Upper lobe of right lung (tissue), 1 donor: Measurements from ENCODE around the gene CHRNA5. TPM values are rescaled to one million over a fixed set of nuclear protein-coding genes. Genes with fewer than 3 reads are reported as not detected.

Experiments
- ATAC-seq: fragments of 200-7000 bp; cut with Tn5 transposase; one replicate; pipeline ENCODE4 v1.9.1; 2020; ENCODE audit warnings: mild to moderate bottlenecking, moderate library complexity
- DNase-seq: peaks from one replicate; pipeline ENCODE4 v3.0.0-alpha.2; 2020
- H3K27ac ChIP-seq: fragments of 200-600 bp; one replicate; pipeline ENCODE4 v1.8.0; 2022
- H3K27me3 ChIP-seq: fragments of 200-600 bp; one replicate; pipeline ENCODE4 v1.8.0; 2022; ENCODE audit warnings: mild to moderate bottlenecking
- H3K36me3 ChIP-seq: fragments of 200-600 bp; one replicate; pipeline ENCODE4 v1.8.0; 2022
- H3K4me1 ChIP-seq: fragments of 200-600 bp; one replicate; pipeline ENCODE4 v1.8.0; 2022
- H3K4me3 ChIP-seq: fragments of 200-600 bp; one replicate; pipeline ENCODE4 v1.8.0; 2022; ENCODE audit warnings: mild to moderate bottlenecking
- H3K9me3 ChIP-seq: fragments of 200-600 bp; one replicate; pipeline ENCODE4 v1.8.0; 2022
- CTCF ChIP-seq: fragments of 200-600 bp; IDR thresholded peaks from one replicate; pipeline ENCODE4 v1.8.0; 2022; ENCODE audit warnings: antibody characterized with exemption
- intact Hi-C: fragments of 100-400 bp; cut with DNase I; formaldehyde crosslinking; loops from one replicate; pipeline ENCODE4 v1.11.0; 2022
- total RNA-seq: library from RNA; stranded (reverse); fragmentation: NEBNext Ultra II Directional; extraction: Animal tissue kit (Norgen Biotek cat#: 25700); gene quantifications from one replicate; pipeline ENCODE4 v1.2.1, GENCODE V29; 2021
- donor health status: DM: no; HTN: yes; CAD: no; lungs with severe emphysema.

Gene CHRNA5
- total RNA-seq, 1 donor from 2014 or later, result 1.2 TPM

GRCh38 chr15:78628227-78628626 is 62.9 kb downstream of the CHRNA5 start:
- TF ChIP-seq CTCF, result no peak
- H3K27ac ChIP-seq, result no peak overlapping the region
- no peaks in the 10 kb centered on the region for H3K36me3 ChIP-seq
- intact Hi-C loops, result no loop called here
- DNase-seq, result peak; percentile 22
- H3K4me3 ChIP-seq, result no peak overlapping the region
- no peak for ATAC-seq
- H3K4me1 ChIP-seq, result no peaks in the 10 kb centered on the region
- peaks cover 9% of the 10 kb centered on the region for H3K27me3 ChIP-seq
- H3K9me3 ChIP-seq, result no peaks in the 10 kb centered on the region

DNA sequence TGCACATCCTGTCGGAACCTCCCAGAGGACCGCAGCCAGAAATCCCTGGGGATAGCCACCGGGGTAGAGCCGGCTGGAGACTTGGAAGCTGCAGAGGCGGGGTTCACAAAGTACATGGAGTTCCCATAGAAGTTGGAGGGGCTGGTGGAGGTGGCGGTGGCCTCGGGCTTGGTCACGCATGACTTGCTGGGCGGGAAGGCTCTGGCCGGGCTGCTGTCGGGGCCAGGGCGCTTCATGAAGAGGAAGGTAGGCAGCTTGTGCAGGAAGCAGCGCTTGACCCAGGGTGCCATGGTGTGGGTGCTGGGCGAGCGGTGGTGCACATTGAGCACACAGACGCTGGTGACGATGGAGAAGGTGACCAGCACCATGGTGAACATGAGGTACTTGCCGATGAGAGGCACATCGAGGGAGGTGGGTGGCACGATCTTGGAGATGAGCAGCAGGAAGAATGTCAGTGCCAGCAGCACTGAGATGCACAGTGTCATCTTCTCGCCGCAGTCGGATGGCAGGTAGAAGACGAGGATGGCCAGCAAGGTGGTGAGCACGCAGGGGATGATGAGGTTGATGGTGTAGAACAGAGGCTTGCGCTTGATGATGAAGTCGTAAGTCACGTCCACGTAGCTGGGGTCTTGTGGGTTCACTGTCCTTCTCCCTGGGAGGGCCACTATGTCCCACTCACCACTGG is 63.9 kb downstream of the CHRNA5 start:
- no peak overlapping the region for H3K4me3 ChIP-seq
- DNase-seq, result peak; percentile 54
- no peak overlapping the region for H3K27ac ChIP-seq
- no peaks in the 10 kb centered on the region for H3K36me3 ChIP-seq
- H3K9me3 ChIP-seq, result no peaks in the 10 kb centered on the region
- no peak for ATAC-seq
- H3K4me1 ChIP-seq, result no peaks in the 10 kb centered on the region
- intact Hi-C loops, result no loop called here
- TF ChIP-seq CTCF, result no peak
- H3K27me3 ChIP-seq, result peaks cover under 1% of the 10 kb centered on the region

GRCh38 chr15:78629716-78630065 is 64.4 kb downstream of the CHRNA5 start:
- no peak for TF ChIP-seq CTCF
- DNase-seq (peak; percentile 58), ATAC-seq (no peak)
- Histone ChIP-seq H3K36me3 (no peaks in the 10 kb centered on the region), H3K4me3 (no peak overlapping the region), H3K27ac (no peak overlapping the region), H3K9me3 (no peaks in the 10 kb centered on the region), H3K27me3 (no peaks in the 10 kb centered on the region), H3K4me1 (no peaks in the 10 kb centered on the region)
- intact Hi-C loops, result loop anchor here (10.0 kb wide), 1 partner anchor 75 kb away; no protein-coding TSS in a partner anchor

DNA sequence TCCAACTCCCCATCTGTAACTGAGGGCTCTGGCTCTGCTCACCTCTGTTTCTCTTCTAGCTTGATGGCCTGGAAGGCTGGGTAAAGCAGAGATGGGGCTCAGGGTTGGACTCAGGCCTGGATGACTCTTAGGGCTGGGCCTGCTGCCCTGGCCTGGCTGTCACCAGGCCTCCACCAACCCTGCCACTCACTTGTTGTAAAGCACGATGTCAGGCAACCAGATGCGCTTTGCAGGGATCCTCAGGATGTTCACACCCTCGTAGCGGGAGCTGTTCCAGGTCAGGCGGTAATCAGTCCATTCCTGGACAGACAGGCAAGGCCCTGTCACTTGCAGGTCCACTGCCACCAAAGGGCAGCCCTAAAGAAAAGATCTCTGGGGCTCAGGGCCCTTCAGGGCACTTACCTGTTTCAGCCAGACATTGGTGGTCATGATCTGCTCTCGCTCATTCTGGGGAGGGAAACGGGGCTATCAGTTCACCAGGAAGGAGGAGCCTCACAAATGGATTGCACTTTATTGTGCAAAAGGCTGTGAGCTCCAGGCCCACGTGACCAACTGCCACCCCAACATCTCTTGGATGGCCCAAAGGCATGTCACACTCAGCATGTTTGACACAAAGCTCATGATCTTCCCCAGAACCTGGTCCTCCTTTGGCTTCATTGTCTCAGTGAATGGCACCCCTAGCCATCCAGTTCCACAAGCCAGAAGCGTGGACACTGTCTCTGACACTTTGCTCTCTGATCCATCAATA is 65.7 kb downstream of the CHRNA5 start:
- Histone ChIP-seq H3K4me3 (no peak overlapping the region), H3K4me1 (no peaks in the 10 kb centered on the region), H3K36me3 (no peaks in the 10 kb centered on the region), H3K9me3 (no peaks in the 10 kb centered on the region), H3K27ac (no peak overlapping the region), H3K27me3 (no peaks in the 10 kb centered on the region)
- no peak for TF ChIP-seq CTCF
- ATAC-seq (no peak), DNase-seq (peak; percentile 31)
- intact Hi-C loops, result loop anchor here (10.0 kb wide), 1 partner anchor 74 kb away; no protein-coding TSS in a partner anchor

- no peaks in the 10 kb centered on the region for H3K4me1 ChIP-seq
- intact Hi-C loops, result loop anchor here (10.0 kb wide), 1 partner anchor 71 kb away; no protein-coding TSS in a partner anchor
- H3K27me3 ChIP-seq, result no peaks in the 10 kb centered on the region
- TF ChIP-seq CTCF, result no peak
- no peak overlapping the region for H3K27ac ChIP-seq
- no peaks in the 10 kb centered on the region for H3K9me3 ChIP-seq
- no peaks in the 10 kb centered on the region for H3K36me3 ChIP-seq
- DNase-seq, result no peak
- no peak for ATAC-seq
- H3K4me3 ChIP-seq, result no peak overlapping the region
Measured at GRCh38 chr15:78633348-78633747, 68.0 kb downstream of the CHRNA5 start.
